ENCODE data around the gene NEU4.
"Not testable (repeated sequence)": the region's sequence is repeated elsewhere in the genome, so short reads cannot be mapped to it uniquely, and the experiment has no call there.

Gene NEU4

DNA sequence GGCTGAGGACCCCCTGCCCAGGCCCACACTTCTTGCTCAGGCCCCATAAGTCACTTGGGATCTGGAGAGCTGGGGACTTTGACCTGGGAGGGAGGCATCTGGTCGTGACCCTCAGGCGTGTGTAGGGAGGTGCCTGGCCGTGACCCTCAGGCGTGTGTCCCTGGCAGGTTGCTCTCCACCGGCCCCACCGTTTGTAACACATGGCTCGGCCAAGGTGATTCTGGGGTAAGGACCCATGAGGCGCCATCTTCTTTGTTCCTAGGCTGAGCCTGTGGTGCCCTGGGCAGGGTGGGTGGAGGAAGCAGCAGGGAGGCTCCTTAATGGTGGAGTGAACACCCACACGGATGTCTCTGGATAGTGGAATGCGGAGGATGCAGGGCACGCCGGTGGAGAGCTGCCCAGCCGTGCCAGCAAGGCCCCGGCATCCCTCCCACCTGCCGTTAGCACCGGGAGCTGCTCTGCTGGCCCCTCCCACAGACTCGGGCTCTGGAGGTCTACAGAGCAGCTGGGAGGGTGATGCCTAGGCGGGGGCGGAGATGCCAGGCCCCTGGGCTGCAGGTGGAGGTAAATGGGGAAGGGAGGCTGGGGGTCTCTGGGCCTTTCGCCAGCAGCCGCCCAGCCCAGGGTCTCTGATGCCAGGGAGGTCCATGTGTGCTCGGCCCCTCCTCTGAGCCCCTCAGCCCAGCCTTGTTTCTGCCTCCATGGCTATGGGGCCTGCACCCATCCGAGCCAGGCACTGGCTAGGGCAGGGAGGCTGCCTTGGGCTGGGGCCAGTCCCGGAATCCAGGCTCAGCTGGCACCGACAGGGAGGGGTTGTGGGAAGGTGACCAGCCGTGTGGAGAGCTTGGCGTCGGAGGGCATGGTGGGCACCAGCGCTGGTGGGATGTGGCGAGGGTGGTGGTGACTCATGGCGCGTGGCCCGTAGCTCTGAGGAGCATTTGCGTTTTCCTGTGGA lies 33.5 kb upstream of the NEU4 start:
- DNase-seq: no peak

DNA sequence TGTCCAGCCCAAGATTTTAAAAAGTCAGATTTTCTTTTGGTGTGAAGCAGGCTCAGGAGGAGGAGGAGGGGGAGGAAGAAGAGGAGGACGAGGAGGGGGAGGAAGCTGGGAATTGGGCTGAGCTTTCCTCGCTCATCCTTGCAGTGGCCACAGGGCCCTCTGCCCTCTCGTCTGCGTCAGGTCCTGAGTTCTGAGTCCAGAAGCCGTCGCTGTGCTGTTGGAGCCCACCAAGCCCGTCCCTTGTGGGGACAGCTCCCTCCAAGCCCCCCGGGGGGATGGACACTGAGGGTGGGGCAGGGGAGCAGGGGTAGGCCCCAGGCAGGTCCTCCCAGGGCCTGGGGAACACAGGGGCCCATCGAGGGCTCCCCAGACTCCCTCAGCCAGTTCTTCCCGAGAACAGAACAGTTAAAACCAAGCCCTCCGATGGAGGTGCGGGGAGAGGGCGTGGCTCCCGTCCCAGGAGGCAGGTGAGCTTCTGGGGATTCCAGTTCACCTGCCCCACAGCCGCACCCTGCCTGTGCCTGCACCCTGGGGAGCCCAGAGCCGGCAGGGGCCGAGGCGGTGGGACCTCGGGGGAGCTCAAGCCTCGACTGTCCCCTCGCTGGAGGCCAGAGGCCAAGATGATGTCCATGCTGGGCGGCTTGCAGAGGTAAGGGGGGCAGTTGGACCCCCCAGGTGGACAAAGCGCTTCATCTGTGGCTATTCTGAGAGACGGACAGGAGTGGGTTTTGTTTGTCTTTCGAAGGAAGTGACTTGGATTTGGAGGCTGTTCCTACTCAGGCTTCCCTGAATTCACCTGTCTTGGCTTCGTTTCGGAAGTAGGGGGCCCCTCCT lies 32.4 kb upstream of the NEU4 start, which contains the start of gene GAL3ST2:
TSS of gene GAL3ST2 (plus strand) at position 487 of the 834 bp plus-strand sequence. CDS start at position 621, 134 bp downstream.
- DNase-seq: no peak

DNA sequence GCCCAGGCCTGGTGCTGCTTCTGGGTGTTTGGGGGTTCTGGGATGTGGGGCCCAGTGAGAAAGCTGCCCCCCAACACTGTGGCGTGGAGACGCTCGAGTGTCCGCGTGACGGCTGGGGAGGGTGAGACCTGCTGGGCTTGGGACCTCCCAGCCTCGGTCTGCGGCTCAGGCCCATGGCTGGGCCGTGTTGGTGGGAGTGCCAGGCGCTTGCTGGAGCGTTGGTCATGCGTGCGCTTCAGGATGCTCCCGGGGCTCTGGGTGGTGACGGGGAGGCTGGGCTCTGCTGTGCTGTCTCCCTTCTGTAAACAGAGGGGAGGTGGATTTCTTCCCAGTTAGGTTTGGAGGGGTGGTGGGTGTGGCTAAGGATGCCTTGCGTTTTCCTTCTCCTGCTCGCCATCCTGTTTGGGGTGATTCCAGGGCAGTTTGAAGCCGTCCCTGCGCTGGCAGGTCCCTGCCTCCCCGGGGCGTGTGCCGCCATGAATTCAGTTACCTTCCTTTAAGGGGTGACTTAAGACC lies 31.8 kb upstream of the NEU4 start:
- no peak for DNase-seq

DNA sequence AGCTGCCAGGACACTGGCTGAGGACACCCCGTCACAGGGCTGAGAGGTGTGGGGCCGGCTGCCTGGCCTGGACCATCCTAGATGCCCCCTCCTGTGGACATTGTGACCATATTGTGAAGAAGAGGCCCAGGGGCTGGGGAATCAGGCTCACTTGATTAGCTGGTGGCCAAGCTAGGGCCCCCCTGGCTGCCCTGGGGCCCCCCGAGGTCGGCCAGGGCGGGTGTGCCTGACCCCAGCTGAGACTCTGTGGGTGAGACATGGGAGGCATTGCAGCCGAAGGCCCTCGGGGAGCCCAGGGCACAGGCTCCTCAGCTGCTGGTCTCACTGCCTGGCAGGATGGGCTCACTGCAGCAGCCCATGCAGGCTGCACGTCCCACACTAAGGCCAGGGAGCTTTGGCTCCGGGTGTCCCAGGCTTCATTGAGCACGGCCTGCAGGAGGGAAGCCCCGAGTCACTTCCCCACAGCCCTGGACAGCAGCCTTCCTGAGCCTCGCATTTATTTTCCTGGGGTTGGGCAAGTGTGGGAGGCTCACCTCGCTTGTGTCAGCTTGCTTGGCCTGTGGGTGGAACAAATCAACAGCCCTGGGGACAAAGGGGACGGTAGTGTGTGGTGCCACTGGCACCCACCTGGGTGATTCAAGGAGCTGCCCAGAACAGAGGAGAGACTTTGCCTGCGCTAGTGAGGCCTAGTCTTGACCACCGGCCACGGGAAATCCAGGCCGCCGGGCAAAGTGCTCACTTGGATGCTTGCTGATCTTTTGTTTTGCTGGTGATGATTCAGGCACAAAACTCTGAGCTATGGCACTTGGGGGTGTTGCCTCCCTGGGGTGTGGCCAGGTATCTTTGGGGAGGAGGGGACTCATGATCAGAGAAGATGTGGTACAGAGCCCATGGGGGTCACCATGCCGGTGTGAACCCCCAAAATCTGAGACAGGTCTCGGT lies 31.0 kb upstream of the NEU4 start:
- DNase-seq: no peak

DNA sequence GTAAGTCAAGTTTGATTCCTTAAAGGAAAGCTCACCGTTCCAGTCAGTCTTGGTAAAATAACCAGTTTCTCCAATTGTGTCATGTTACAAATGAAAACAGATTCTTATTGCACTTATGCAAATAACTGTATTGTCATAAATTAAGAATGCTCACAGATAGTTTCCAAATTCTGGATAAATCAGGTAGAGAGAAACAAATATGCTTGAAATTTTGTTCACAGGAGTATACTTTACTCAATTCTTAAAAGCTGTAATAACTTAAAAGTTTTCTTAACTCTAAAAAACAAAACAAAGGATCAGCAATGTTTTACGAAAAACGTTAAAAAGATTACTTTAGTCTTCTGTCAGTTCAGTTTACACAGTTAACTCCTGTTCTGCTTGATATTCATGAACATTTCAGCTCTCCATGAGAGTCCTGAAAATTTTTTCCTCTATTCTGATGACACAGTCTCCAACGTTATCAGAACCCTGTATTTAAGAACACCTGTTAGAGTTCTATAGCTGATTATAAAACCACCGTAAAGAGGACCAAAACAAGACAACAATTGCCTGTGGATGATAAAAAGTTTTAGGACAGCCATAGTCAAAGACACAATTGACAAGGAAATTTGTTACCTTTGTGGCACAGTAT lies 27.9 kb upstream of the NEU4 start:
- no peak for DNase-seq

DNA sequence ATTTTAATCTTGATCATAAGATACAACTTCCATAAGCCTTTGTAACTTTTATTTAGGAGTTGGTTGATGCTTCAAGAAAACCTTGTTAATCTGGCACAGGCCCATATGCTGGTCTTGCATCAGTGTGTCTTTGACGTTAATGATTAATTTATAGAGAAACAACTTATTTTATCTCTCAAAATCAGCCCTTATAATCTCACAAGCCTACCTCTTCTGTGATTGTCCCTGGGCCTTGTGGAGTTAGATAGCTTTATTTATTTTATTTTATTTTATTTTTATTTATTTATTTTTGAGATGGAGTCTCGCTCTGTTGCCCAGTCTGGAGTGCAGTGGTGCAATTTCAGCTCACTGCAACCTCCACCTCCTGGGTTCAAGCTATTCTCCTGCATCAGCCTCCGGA lies 26.9 kb upstream of the NEU4 start:
- not testable (repeated sequence) for DNase-seq

DNA sequence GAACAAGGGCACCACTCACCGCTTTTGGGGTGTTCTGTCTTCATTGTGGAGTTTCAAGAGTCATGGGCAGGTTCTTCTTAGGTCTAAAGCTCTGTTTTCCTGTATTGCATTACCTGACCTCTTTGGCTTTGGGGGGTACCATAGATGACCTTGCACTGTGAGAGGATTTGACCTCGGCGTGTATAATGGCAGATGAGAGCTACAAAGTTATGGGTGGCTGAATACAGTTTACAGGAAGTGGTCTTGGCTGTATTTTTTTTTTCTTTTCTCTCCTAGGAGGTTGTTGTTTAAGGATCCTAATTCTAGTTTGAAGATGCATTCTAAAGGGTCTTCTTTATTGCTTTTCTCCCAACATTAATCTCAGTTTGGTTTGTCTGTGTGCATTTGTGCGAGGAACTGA lies 20.9 kb upstream of the NEU4 start:
- DNase-seq: no peak

DNA sequence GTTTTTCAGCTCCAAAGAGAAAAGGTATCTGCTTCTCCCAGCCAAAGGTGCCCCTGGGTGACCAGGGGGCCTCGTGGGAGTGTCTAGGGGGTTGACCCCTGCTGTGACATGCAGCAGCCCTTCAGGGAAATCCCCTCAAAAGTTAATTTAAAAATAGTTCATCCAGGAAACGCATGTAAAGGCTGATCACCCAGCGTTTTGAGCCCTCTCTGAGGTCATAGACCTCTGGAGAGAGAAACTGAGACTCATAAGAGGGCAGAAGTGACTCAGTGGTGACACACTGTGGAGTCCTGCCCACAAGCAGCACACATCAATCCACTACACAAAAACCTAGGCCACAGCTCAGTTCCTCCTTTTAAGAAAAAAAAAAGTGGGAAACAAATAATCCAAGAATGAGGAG lies 20.4 kb upstream of the NEU4 start:
- DNase-seq: no peak

DNA sequence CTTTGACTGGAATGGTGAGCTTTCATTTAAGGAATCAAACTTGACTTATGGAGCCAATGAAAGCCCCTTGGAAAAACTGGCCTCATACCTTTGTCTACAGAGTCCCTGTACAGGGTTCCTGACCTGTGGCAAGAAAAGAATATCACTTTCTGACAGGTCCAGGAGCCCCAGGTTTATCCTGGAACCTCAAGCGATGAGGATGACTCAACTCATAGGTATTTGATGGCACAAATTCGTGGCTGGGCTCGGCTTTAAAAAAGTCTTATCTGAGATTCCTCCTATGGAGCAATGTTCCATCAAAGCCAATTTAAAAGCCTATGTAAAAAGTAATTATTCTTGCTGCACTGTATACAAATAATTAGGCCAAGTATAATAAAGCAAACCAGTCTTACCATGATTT lies 17.6 kb upstream of the NEU4 start:
- not testable (repeated sequence) for DNase-seq

DNA sequence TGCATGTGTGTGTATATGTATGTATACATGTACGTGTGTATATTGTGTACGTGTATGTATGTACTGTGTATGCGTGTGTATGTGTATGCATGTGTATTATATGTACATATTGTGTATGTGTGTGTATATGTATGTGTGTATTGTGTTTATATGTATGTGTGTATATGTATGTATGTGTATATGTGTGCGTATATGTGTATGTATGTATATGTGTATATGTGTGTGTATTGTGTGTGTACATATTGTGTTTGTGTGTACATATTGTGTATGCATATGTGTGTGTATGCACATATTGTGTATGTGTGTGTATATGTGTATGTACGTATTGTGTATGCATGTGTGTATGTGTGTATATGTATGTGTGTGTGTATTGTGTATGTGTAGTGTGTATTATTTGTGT lies 15.6 kb upstream of the NEU4 start:
- no peak for DNase-seq

DNA sequence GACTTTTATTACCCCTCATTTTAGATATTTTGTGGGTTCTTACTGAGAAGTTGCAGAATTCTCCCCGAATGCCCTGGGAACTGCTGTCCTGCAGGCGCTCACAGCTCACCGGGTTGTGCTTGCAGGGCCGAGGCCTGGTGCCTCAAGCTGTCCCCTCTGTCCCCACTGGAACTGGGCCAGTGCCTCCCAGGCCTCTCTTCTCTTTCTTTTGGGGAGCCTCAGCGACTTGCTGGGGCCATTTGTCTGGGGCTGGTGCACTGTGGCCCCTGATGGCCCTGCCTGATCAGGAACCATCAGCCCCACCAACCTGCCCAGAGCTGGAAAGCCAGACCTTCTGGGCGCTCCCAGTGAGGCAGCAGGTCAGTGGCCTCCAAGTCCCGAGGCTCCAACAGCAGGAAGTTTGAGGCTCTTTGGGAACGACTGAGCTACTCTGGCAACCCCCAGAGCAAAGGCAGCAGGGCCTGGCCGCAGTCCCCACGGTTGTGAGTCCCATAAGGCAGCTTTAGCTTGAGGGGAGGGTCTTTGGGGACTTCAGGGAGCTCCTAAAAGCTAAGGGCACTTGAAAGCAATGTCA lies 14.7 kb upstream of the NEU4 start:
- DNase-seq: no peak

DNA sequence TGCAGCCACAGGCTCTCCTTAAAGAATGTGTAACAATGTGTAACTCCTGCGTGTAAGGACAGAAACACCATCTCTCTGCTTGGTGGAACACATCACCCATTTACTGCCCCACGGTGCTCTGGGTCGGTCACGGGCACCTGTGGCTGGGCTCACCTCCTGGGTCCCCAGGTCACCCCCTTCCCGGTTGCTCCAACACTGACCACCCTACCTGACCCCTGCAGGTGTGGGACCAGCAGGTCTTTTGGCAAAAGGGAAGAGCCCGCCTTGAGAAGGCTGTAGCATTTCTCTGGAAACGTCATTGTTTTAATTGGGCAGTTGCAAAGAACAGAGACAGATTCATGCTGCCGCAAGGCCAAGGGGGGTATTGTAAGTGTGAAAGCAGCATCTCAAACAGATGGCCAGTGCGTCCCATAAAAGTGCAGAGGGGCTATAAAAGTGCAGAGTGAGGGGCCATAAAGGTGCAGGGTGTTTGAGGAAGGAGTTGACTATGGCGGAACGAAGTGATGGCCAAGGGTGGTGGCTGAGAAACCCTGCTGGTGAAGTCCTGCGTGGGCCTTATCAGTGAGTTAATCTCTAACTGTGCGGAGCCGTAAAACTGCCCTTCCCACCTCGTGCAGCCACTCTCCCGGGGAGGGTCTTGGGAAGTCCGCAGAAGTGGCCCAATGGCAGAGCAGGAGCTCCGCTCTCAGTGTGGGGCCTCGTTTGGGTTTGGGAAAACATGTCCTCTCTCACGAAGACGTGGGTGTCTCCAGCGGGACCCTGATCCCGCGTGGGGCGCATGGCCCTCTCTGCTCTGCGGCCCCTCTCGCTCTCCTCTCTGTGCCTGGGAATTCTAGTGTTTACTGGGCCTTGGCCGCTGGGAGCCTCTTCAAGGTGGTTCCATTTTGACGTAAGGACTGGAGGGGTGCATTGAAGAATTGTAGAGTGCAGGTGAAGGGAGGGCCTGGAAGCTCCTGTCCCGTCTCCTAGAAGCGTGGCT lies 13.7 kb upstream of the NEU4 start:
- DNase-seq: no peak

DNA sequence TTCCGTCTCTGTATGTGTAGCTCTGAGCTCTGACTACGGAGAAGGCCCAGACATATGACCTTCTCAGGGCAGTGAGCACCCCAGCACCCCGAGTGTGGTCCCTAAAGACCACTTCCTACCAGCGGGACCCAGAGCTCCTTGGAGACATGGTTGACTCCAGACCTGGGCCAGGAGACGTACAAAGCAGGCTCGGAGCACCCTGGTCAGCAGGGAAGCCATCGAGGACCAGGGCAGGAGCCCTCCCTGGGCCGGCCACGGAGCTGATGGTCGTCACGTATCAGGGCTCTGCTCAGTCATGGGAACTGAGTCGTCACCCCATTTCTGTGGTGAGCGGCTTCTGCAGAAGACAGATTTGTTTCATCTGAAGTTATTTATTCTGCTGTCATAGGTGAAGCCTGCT lies 12.8 kb upstream of the NEU4 start:
- no peak for DNase-seq

DNA sequence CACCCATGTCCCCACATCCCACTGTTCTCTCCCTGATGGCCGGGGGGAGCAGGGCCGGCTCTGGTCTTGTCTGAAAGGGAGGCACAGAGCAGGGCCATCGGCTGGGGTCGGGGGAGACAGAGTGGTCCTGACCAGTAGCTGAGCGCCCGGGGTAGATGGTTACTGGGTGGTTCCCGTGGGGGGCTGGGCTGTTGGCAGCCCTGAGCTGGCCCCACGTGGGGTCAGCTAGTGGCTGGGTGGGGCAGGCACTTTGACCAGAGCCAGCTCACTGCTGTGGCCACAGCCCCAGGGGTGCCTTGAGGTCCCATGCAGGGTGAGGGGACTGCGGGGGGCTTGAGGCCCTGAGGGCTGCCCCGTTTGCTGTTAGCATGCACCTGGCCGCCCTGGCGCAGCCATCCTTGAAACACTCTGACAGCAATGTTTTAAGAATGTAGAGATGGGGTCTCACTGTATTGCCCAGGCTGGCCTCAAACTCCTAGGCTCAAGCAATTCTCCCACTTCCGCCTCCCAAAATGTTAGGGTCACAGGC lies 12.3 kb upstream of the NEU4 start:
- DNase-seq: no peak

DNA sequence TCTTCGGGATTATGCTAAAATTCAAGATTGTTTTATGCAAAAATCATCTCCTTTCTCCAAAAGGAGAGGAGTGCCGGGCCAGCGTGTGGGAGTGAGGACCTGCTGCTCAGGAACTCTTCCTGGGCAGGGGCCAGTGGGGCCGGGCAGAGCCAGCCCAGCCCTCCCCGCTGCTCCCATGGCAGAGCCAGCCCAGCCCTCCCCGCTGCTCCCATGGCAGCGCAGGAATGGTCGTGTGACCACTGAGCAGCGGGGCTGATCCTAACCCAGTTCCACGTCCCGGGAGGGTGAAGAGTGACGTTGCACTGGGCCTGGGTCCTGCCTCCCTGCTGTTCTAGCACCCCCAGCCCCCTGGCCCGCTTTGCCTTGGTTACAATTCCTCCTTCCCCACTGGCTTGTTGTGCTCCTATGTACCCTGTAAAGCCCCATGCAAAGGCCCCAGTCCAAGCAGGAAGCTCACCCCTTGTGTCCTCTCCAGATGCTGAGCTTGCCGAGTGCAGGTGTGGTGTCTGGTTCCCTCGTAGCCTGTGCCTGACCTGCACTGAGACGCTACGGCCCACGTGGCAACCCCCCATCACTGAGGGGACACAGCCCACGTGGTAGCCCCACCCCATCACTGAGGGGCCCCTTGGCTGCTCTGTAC lies 11.4 kb upstream of the NEU4 start:
- no peak for DNase-seq

DNA sequence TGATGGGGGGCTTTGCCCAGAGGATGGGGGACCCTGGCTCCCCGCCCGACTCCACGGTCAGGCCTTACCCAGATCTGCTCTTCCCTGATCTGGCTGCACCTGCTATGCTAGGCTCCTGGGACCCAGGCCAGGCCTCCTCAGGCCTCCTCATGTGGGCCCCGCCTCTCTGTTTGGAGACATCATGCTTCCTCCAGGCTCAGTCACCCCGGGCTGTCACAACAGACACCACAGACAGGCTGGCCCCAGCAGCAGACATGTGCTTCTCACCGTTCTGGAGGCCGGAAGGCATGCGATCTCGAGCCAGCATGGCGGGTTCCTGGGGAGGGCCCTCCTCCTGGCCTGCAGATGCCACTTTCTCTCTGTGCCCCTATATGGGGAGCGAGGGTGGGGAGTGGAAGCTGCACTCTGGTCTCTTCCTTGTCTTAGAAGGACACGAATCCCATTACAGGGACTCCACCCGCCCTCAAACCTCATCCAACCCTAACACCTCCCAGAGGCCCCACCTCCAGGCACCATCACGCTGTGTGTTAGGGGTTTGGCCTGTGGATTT lies 10.8 kb upstream of the NEU4 start:
- DNase-seq: no peak

DNA sequence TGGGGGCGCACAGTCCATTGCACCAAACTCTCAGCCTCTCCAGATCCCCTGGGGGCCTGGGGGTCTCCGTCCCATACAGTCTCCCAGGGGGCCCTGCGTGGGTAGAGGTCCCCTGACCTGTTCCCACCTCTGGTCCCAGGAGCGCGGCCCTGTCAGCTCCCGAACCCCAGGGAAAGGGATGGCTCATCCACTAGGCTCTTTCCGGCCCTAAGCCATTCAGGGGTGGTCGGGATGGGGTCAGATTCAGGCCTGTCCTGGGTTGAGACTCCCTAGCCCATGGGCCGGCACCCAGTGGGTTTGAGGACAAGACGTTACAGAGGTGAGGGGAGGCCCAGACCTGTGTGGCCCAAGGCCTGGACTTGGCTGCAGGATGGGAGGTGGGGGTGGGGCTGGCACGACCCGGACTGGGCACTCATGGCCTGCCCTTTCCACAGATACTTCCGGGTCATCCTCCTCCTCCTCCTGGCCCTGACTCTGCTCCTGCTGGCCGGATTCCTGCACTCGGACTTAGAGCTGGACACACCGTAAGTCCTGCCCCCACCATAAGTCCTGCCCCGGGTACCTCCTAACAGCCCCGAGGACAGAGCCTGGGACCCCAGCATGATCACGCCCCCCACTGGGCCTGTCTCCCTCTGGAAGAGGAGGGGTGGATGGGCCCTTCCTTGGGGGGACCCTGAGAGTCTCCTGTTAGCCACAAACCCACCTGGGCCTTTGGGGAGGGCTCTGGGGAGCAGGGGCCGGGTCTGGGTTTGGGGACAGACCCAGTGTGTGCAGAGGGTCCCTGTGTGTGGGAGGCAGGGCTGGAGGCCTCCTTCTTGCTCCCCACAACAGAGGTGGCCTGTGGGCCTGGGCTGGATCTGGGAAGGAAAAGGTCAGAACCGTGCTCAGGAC lies 10.1 kb upstream of the NEU4 start:
- no peak for DNase-seq
